Lower leg skin (tissue), 4 donors: ENCODE results near the gene TCF7L1. TPM values are rescaled to one million over a fixed set of nuclear protein-coding genes. Genes with fewer than 3 reads are reported as not detected.
A peak's percentile ranks its signal among the peaks of the same experiment; 100 is the strongest.

Experiments used
- DNase-seq, 2 donors: peaks; one replicate each; pipeline ENCODE4 v3.0.0-alpha.2; 2019; ENCODE audit warnings: low spot score in 2 of 2
- H3K4me3 ChIP-seq: fragments of 200-600 bp; sonication (generic); 2 replicates; pipeline ENCODE4 v1.5.1; 2017; ENCODE audit warnings: mild to moderate bottlenecking, low read depth; ENCODE audit not compliant: poor library complexity, severe bottlenecking
- CTCF ChIP-seq, 3 donors: fragments of 450-650 bp; IDR thresholded peaks; one replicate each; pipeline ENCODE4 v1.5.1; 2016; ENCODE audit warnings: antibody characterized with exemption in 3 of 3, mild to moderate bottlenecking in 3 of 3, moderate library complexity in 2 of 3
- POLR2A ChIP-seq, 2 donors: fragments of 450-650 bp; IDR thresholded peaks; one replicate each; pipeline ENCODE4 v1.6.1; 2016 to 2017; ENCODE audit warnings: antibody characterized with exemption in 2 of 2, mild to moderate bottlenecking in 1 of 2, moderate library complexity in 1 of 2
- whole genome bisulfite sequencing, 2 donors: methylation state at CpG; one replicate each; pipeline ENCODE4 v1.1.5; 2018; 5-methylcytosine and 5-hydroxymethylcytosine counted together
- intact Hi-C: fragments of 100-400 bp; cut with DNase I; formaldehyde crosslinking; loops from one replicate; pipeline ENCODE4 v1.15.0; 2023; ENCODE audit warnings: low total_unique reads
- total RNA-seq, 4 donors: library from RNA; depleted of rRNA; stranded (reverse); fragments of >200 nt; gene quantifications; one replicate each; pipeline ENCODE4 v1.1.0, GENCODE V29; 2016

The TCF7L1 gene
- 1 to 10 TPM in 3 of 4 donors, under 1 TPM in 1; 0.67 to 4.8 (median 1.9) TPM for total RNA-seq

DNA sequence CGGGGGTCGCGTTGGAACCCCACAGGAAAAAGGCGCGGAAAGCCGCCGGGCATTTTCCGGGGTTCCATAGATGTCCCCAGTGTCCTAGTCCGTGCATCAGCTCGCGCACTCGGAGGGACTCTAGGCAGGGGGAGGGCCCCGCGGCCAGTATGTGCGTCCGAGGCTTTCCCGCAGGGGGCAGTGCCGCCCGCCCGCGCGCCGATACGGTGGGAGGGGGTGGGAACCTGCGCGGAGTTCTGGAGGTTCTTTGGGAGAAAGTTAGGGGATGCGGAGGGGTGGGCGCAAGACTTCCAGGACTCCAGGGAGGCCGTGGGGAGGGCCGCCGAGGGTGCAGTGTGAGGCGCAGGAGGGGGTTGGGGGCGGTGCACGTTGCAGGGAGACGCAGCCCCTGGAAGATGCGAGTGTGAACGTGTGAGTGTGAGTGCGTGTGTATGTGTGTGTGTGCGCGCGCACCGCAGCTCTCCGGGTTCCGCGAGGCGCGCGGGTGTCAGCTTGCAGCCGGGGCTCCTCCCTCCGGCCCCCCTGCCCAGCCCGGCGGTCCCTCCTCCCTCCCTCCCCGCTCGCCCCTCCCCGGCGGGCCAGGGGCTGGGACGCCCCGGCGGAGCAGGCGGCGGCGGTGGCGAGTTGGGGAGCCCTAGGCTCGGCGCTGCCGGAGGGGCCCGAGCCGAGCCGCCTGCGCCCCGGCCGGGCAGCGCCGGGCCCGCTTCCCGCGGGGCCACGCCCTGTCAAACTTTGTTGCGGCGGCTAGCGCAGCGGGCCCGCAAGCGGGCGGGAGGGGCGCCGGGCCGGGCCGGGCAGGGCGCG, at the start of gene TCF7L1:
TSS of gene TCF7L1 (plus strand) at position 559 of the 804 bp plus-strand sequence. CDS start 293 bp downstream, outside the sequence.
- 0 to 1% methylated on average over 30 to 44 of the region's 91 CpGs for WGBS, 2 donors
- peak; percentile 66 to 97 for DNase-seq
- intact Hi-C loops = loop anchor here (5.0 kb wide), 1 partner anchor 154 kb away; no protein-coding TSS in a partner anchor
- TF ChIP-seq POLR2A (IDR thresholded peaks at IDR 0.05) (no peak), CTCF (IDR thresholded peaks at IDR 0.05) (peak in 1 of 3 donors; percentile 59)
- H3K4me3 ChIP-seq = peak within 1 kb of the TSS; percentile 60

DNA sequence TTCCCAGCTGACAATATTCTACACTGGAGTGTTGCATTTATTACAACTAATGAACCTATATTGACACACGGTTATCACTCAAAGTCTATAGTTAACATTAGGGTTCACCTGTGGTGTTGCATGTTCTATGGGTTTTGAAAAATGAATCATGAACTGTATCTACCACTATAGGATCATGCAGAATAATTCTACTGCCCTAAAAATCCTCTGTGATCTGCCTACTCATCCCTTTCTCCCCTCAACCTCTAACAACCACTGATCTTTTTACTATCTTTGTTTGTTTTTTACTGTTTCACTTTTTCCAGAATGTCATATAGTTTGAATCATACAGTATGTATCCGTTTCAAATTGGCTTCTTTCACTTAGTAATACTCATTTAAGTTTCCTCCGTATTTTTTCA, 47.6 kb upstream of the TCF7L1 start:
- DNase-seq = no peak
- no peak for TF ChIP-seq CTCF (IDR thresholded peaks at IDR 0.05)
- no peak for TF ChIP-seq POLR2A (IDR thresholded peaks at IDR 0.05)
- intact Hi-C loops = no loop called here
- 74 to 78% methylated on average over 3 of the region's 3 CpGs for WGBS, 2 donors
- no peak overlapping the region for H3K4me3 ChIP-seq

DNA sequence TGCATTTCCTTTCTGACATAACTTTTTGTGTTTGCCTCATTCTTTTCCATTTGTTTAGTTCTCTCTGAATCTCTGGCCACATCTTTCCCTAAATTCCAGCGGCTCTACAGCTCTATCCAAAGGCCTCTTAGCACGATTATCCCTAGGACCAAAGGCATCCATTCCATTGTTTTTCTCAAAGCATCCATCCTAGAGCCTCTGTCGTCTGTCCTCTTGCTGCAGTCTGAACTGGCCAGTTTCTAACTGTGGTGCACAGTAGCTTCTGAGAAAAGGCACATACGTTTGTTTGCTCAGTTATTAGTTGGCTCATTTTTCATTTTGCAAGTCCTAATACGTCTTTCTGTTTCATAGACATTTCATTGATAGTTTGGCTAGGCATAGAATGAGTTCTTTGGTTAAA, 45.7 kb upstream of the TCF7L1 start:
- WGBS, 2 donors = 74 to 79% methylated on average over 5 of the region's 5 CpGs
- H3K4me3 ChIP-seq = no peak overlapping the region
- TF ChIP-seq CTCF (IDR thresholded peaks at IDR 0.05) = no peak
- no peak for TF ChIP-seq POLR2A (IDR thresholded peaks at IDR 0.05)
- DNase-seq = no peak
- intact Hi-C loops = no loop called here

DNA sequence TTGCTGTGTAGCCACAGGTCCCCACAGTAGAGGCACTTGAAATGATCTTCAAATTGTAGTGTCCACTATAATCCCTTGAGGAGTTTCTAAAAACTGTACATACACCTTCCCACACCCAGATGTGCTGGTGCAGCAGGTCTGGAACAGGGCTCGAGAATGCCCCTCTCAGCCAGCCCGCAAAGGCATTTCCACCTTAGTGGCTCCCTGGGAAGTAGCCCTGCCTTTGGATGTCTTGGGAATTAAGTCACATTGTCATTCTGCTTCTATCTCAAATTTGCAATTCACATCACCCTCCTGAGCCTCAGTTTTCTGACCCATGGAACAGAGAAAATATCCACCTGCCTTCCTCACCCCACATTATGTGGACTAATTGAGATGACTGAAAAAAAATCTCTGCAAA, 44.3 kb upstream of the TCF7L1 start:
- no peak for TF ChIP-seq CTCF (IDR thresholded peaks at IDR 0.05)
- TF ChIP-seq POLR2A (IDR thresholded peaks at IDR 0.05) = no peak
- intact Hi-C loops = no loop called here
- no peak for DNase-seq
- H3K4me3 ChIP-seq = no peak overlapping the region
- 94 to 100% methylated on average over 2 of the region's 2 CpGs for WGBS, 2 donors

GRCh38 chr2:85089585-85089984, 43.6 kb upstream of the TCF7L1 start:
- WGBS, 2 donors = 51 to 71% methylated on average over 6 of the region's 6 CpGs
- intact Hi-C loops = no loop called here
- TF ChIP-seq POLR2A (IDR thresholded peaks at IDR 0.05) = no peak
- no peak for TF ChIP-seq CTCF (IDR thresholded peaks at IDR 0.05)
- no peak for DNase-seq
- H3K4me3 ChIP-seq = no peak overlapping the region
